NCI-H2081 treated with DMSO at 0.1 percent for 48 hours (cell line): ENCODE data around the gene SLC1A2.

Source experiments
- DNase-seq: peaks from one replicate; lab custom pipeline; 2025; lab: John Stamatoyannopoulos, UW

SLC1A2 gene

GRCh38 chr11:35376118-35376510 is 43.2 kb downstream of the SLC1A2 start:
- no peak for DNase-seq

- no peak for DNase-seq
Measured at GRCh38 chr11:35375332-35376117, 43.8 kb downstream of the SLC1A2 start.

GRCh38 chr11:35373284-35373933 is 45.9 kb downstream of the SLC1A2 start:
- no peak for DNase-seq

GRCh38 chr11:35372565-35373283 is 46.6 kb downstream of the SLC1A2 start:
- no peak for DNase-seq

GRCh38 chr11:35367491-35367890 is 51.9 kb downstream of the SLC1A2 start:
- no peak for DNase-seq

GRCh38 chr11:35366798-35367197 is 52.6 kb downstream of the SLC1A2 start:
- no peak for DNase-seq

- no peak for DNase-seq
Measured at GRCh38 chr11:35365961-35366360, 53.4 kb downstream of the SLC1A2 start.

- DNase-seq, result no peak
Measured at GRCh38 chr11:35365395-35365794, 54.0 kb downstream of the SLC1A2 start.

- DNase-seq, result no peak
Measured at GRCh38 chr11:35363854-35364780, 55.2 kb downstream of the SLC1A2 start.

GRCh38 chr11:35363246-35363801 is 56.0 kb downstream of the SLC1A2 start:
- no peak for DNase-seq

GRCh38 chr11:35362521-35362980 is 56.8 kb downstream of the SLC1A2 start:
- DNase-seq, result no peak

- no peak for DNase-seq
Measured at GRCh38 chr11:35360055-35360530, 59.3 kb downstream of the SLC1A2 start.

GRCh38 chr11:35359321-35360054 is 59.9 kb downstream of the SLC1A2 start:
- no peak for DNase-seq

- no peak for DNase-seq
Measured at GRCh38 chr11:35358391-35358790, 61.0 kb downstream of the SLC1A2 start.

GRCh38 chr11:35357923-35358322 is 61.4 kb downstream of the SLC1A2 start:
- no peak for DNase-seq

GRCh38 chr11:35355102-35355749 is 64.1 kb downstream of the SLC1A2 start:
- no peak for DNase-seq

GRCh38 chr11:35354644-35355043 is 64.7 kb downstream of the SLC1A2 start:
- DNase-seq, result no peak

GRCh38 chr11:35352077-35352888 is 67.1 kb downstream of the SLC1A2 start:
- no peak for DNase-seq

GRCh38 chr11:35349897-35350296 is 69.5 kb downstream of the SLC1A2 start:
- no peak for DNase-seq
